Tibial nerve (tissue), 4 donors: ENCODE results near the gene BCAR3. TPM values are rescaled to one million over a fixed set of nuclear protein-coding genes. Genes with fewer than 3 reads are reported as not detected.

ENCODE experiments used
- DNase-seq, 2 donors: peaks; one replicate each; pipeline ENCODE4 v3.0.0-alpha.2; 2019; ENCODE audit warnings: low spot score in 2 of 2
- H3K27ac ChIP-seq, 4 donors: fragments of 200-600 bp; sonication (generic) in 3 of 4; one replicate each; pipeline ENCODE4 v1.5.1; 2017 to 2019; ENCODE audit warnings: mild to moderate bottlenecking in 1 of 4
- H3K27me3 ChIP-seq, 2 donors: fragments of 200-600 bp; sonication (generic) in 1 of 2; one replicate each; pipeline versions ENCODE4 v1.5.1 to v1.6.0; 2017 to 2019
- H3K36me3 ChIP-seq, 3 donors: fragments of 200-600 bp; sonication (generic); one replicate each; pipeline ENCODE4 v1.5.1; 2018 to 2019
- H3K4me1 ChIP-seq, 4 donors: fragments of 200-600 bp; sonication (generic) in 3 of 4; one replicate each; pipeline ENCODE4 v1.5.1; 2017 to 2019
- H3K4me3 ChIP-seq, 4 donors: fragments of 200-600 bp; sonication (generic) in 3 of 4; one replicate each; pipeline ENCODE4 v1.5.1; 2017 to 2019; ENCODE audit warnings: mild to moderate bottlenecking in 1 of 4, moderate library complexity in 1 of 4
- H3K9me3 ChIP-seq, 4 donors: fragments of 200-600 bp; sonication (generic) in 3 of 4; one replicate each; pipeline ENCODE4 v1.5.1; 2017 to 2019
- CTCF ChIP-seq, 5 experiments: fragments of 200-600 bp in 3 of 5; fragments of 450-650 bp in 2 of 5; sonication (generic) in 3 of 5; IDR thresholded peaks; one replicate each; pipeline ENCODE4 v1.5.1; 2016 to 2019; ENCODE audit warnings: antibody characterized with exemption in 5 of 5, mild to moderate bottlenecking in 3 of 5, moderate library complexity in 2 of 5
- EP300 ChIP-seq, 2 donors: sonication (generic); formaldehyde crosslinking; IDR thresholded peaks; one replicate each; pipeline ENCODE4 v1.6.1; 2017; ENCODE audit warnings: antibody characterized with exemption in 2 of 2, mild to moderate bottlenecking in 1 of 2
- POLR2A ChIP-seq, 2 donors: fragments of 450-650 bp; IDR thresholded peaks; one replicate each; pipeline ENCODE4 v1.6.1; 2017; ENCODE audit warnings: antibody characterized with exemption in 2 of 2, mild to moderate bottlenecking in 2 of 2, moderate library complexity in 2 of 2
- WGBS, 2 donors: methylation state at CpG; one replicate each; pipeline ENCODE4 v1.1.5; 2018; 5-methylcytosine and 5-hydroxymethylcytosine counted together
- total RNA-seq, 4 donors: library from RNA; depleted of rRNA; stranded (reverse); fragments of >200 nt; gene quantifications; one replicate each; pipeline ENCODE4 v1.1.0, GENCODE V29; 2016

The BCAR3 gene
- total RNA-seq, 4 donors from 2014 or later: 26.2 to 41.8 (median 36.5) TPM

GRCh38 chr1:93717640-93718039, 36.0 kb upstream of the BCAR3 start:
- 92 to 95% methylated on average over 7 of the region's 7 CpGs for WGBS, 2 donors
- TF ChIP-seq POLR2A (IDR thresholded peaks at IDR 0.05) (no peak), CTCF (IDR thresholded peaks at IDR 0.05) (no peak), EP300 (IDR thresholded peaks at IDR 0.05) (no peak)
- no peak overlapping the region for H3K27ac ChIP-seq
- H3K9me3 ChIP-seq: peaks cover 0 to 8% (median 0%) of the 10 kb centered on the region in 4 donors
- no peaks in the 10 kb centered on the region for H3K27me3 ChIP-seq
- DNase-seq: no peak
- H3K4me3 ChIP-seq: no peak overlapping the region
- H3K36me3 ChIP-seq: no peaks in the 10 kb centered on the region
- H3K4me1 ChIP-seq: peaks cover 0 to 14% (median 10%) of the 10 kb centered on the region in 4 donors

GRCh38 chr1:93716941-93717368, 35.3 kb upstream of the BCAR3 start:
- H3K9me3 ChIP-seq: peaks cover 0 to 8% (median 0%) of the 10 kb centered on the region in 4 donors
- H3K4me3 ChIP-seq: no peak overlapping the region
- 97 to 98% methylated on average over 2 of the region's 2 CpGs for WGBS, 2 donors
- H3K36me3 ChIP-seq: no peaks in the 10 kb centered on the region
- H3K27ac ChIP-seq: no peak overlapping the region
- H3K27me3 ChIP-seq: no peaks in the 10 kb centered on the region
- no peak for DNase-seq
- TF ChIP-seq CTCF (IDR thresholded peaks at IDR 0.05) (no peak), EP300 (IDR thresholded peaks at IDR 0.05) (no peak), POLR2A (IDR thresholded peaks at IDR 0.05) (no peak)
- peaks cover 0 to 8% (median 5%) of the 10 kb centered on the region in 4 donors for H3K4me1 ChIP-seq

DNA sequence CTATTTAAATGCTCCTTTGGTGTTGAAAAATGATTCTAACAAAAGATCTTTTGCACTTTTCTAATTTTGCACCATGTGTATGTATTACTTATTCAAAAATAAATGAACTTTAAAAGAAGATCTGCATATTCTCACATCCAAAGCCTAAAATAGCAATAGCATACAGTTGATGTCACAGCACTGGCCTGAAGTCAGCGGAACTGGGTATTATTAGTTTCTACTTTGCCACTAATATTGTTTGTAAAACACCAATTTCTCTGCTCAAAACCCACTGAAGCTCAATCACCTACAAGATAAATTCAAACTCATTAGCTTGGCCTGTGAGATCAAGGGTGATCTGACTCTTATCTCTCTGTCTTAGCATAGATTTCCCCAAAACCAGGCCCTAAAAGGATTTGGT, 34.5 kb upstream of the BCAR3 start:
- peaks cover 0 to under 1% (median 0%) of the 10 kb centered on the region in 4 donors for H3K4me1 ChIP-seq
- no peak overlapping the region for H3K4me3 ChIP-seq
- no peak overlapping the region for H3K27ac ChIP-seq
- no peaks in the 10 kb centered on the region for H3K36me3 ChIP-seq
- 90 to 94% methylated on average over 1 of the region's 1 CpG for WGBS, 2 donors
- H3K27me3 ChIP-seq: no peaks in the 10 kb centered on the region
- DNase-seq: no peak
- H3K9me3 ChIP-seq: peaks cover 0 to 8% (median 0%) of the 10 kb centered on the region in 4 donors
- TF ChIP-seq CTCF (IDR thresholded peaks at IDR 0.05): no peak

GRCh38 chr1:93715529-93716126, 34.0 kb upstream of the BCAR3 start:
- Histone ChIP-seq H3K4me3 (no peak overlapping the region), H3K9me3 (peaks cover 0 to 8% (median 0%) of the 10 kb centered on the region in 4 donors), H3K36me3 (no peaks in the 10 kb centered on the region), H3K4me1 (no peaks in the 10 kb centered on the region), H3K27ac (no peak overlapping the region), H3K27me3 (no peaks in the 10 kb centered on the region)
- no peak for TF ChIP-seq POLR2A (IDR thresholded peaks at IDR 0.05)
- TF ChIP-seq EP300 (IDR thresholded peaks at IDR 0.05): no peak
- no peak for TF ChIP-seq CTCF (IDR thresholded peaks at IDR 0.05)
- WGBS, 2 donors: 56 to 59% methylated on average over 10 of the region's 10 CpGs
- DNase-seq: no peak

DNA sequence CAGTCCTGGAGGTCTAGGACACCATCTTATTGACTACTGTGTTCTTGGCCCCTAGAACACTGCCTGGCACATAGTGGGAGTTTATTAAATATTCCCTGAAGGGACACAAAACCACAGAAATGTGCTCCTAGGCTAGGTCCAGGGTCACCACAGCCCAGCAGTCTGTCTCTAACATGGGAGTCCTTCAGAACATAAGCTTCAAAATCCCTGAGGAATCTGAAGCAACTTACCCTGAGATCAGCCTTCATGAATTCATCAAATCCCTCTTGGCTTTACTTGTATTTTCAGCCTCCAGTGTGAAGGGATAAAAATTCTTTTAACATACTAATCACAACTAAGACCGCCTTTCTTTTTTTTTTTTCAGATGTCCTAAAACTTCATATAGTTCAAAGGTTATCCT, 32.7 kb upstream of the BCAR3 start:
- no peak overlapping the region for H3K4me3 ChIP-seq
- peaks cover 0 to 4% (median 1%) of the 10 kb centered on the region in 4 donors for H3K4me1 ChIP-seq
- H3K9me3 ChIP-seq: peaks cover 0 to 8% (median 0%) of the 10 kb centered on the region in 4 donors
- 91 to 94% methylated on average over 1 of the region's 1 CpG for WGBS, 2 donors
- H3K27me3 ChIP-seq: no peaks in the 10 kb centered on the region
- H3K27ac ChIP-seq: no peak overlapping the region
- no peaks in the 10 kb centered on the region for H3K36me3 ChIP-seq
- no peak for DNase-seq
- no peak for TF ChIP-seq POLR2A (IDR thresholded peaks at IDR 0.05)
- TF ChIP-seq EP300 (IDR thresholded peaks at IDR 0.05): no peak
- TF ChIP-seq CTCF (IDR thresholded peaks at IDR 0.05): no peak
